ENCODE results near the gene OSBPL10.

Gene OSBPL10

GRCh38 chr3:31847760-31848159, 133.3 kb downstream of the OSBPL10 start:
- no peak for DNase-seq

- DNase-seq, result no peak
These were observed 139.5 kb downstream of the OSBPL10 start for GRCh38 chr3:31841515-31841914.

- DNase-seq, result no peak
These were observed 140.8 kb downstream of the OSBPL10 start for GRCh38 chr3:31840252-31840651.

- DNase-seq, result no peak
These were observed 141.7 kb downstream of the OSBPL10 start for GRCh38 chr3:31839144-31839917.

GRCh38 chr3:31836131-31837075, 144.7 kb downstream of the OSBPL10 start:
- DNase-seq, result no peak

GRCh38 chr3:31833391-31834190, 147.5 kb downstream of the OSBPL10 start:
- DNase-seq, result no peak

GRCh38 chr3:31832551-31832950, 148.5 kb downstream of the OSBPL10 start:
- DNase-seq, result no peak

GRCh38 chr3:31831591-31831990, 149.5 kb downstream of the OSBPL10 start:
- no peak for DNase-seq

GRCh38 chr3:31829826-31830426, 151.1 kb downstream of the OSBPL10 start:
- DNase-seq, result no peak

- DNase-seq, result no peak
These were observed 152.1 kb downstream of the OSBPL10 start for GRCh38 chr3:31829010-31829409.

GRCh38 chr3:31828007-31828406, 153.1 kb downstream of the OSBPL10 start:
- DNase-seq, result no peak

- DNase-seq, result no peak
These were observed 157.9 kb downstream of the OSBPL10 start for GRCh38 chr3:31823184-31823583.

- DNase-seq, result no peak
These were observed 159.9 kb downstream of the OSBPL10 start for GRCh38 chr3:31821118-31821517.

GRCh38 chr3:31819441-31819840, 161.6 kb downstream of the OSBPL10 start:
- DNase-seq, result no peak

- no peak for DNase-seq
These were observed 163.6 kb downstream of the OSBPL10 start for GRCh38 chr3:31817411-31817966.

- no peak for DNase-seq
These were observed 165.2 kb downstream of the OSBPL10 start for GRCh38 chr3:31815631-31816440.

GRCh38 chr3:31815006-31815405, 166.1 kb downstream of the OSBPL10 start:
- no peak for DNase-seq

- no peak for DNase-seq
These were observed 167.4 kb downstream of the OSBPL10 start for GRCh38 chr3:31813686-31814085.

GRCh38 chr3:31813197-31813596, 167.9 kb downstream of the OSBPL10 start:
- DNase-seq, result no peak

- DNase-seq, result no peak
These were observed 170.1 kb downstream of the OSBPL10 start for GRCh38 chr3:31810991-31811433.

GRCh38 chr3:31808143-31808720, 172.8 kb downstream of the OSBPL10 start:
- no peak for DNase-seq

Measured in activated CD4-positive, alpha-beta T cell treated with anti-CD3 and anti-CD28 coated beads for 4 hours (primary cell).